OCI-LY7 (cell line): ENCODE data around the gene CCNI.

Source experiments
- CTCF ChIP-seq: fragments of 200-600 bp; sonication (generic); conservative IDR thresholded peaks from 2 replicates; pipeline ENCODE4 v1.5.1; 2014; ENCODE audit warnings: mild to moderate bottlenecking, antibody characterized with exemption, low read length, moderate library complexity, mixed read lengths
- EZH2phosphoT487 ChIP-seq: fragments of 200-600 bp; sonication (generic); IDR thresholded peaks from 2 replicates; pipeline ENCODE4 v1.6.1; 2018; ENCODE audit warnings: low read depth, borderline replicate concordance, mild to moderate bottlenecking, mixed run types, antibody characterized with exemption, low read length, moderate library complexity, mixed read lengths

GRCh38 chr4:77065382-77065781 lies 10.4 kb downstream of the CCNI start:
- no peak for TF ChIP-seq CTCF
- no peak for TF ChIP-seq EZH2phosphoT487
